ENCODE results near the gene RECQL.

DNA sequence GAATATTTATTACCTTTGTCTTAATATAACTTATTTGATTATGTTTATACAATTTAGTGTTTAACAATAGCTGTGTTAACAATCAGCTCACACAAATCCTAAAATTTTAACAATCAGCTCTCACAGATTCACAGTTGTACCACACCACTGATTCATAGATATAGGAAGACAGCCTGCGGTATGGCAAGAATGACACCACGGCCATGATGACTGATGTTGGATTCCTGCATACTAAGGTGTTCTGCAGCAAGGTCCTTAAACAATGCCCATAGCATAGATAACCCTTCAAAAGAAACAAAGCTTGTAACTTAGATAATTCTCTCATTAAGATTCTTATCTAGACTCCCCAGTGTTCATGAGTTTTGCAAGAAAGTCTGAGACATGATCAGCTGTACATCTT is 67.9 kb downstream of the RECQL start:
- no peak for TF ChIP-seq CTCF (IDR thresholded peaks at IDR 0.05 in 2 of 3, conservative IDR thresholded peaks at IDR 0.05 in 1 of 3; ENCODE audit: insufficient read depth in 2 of 3, low read depth in 1 of 3, low read length in 3 of 3)
- TF ChIP-seq NR4A1 (CRISPR knock-in tag; IDR thresholded peaks at IDR 0.05), result no peak
- TF ChIP-seq NR4A1 (tag; IDR thresholded peaks at IDR 0.05), result no peak
- TF ChIP-seq ATF6 (CRISPR knock-in tag; IDR thresholded peaks at IDR 0.05), result no peak
- TF ChIP-seq TCF7L2 (IDR thresholded peaks at IDR 0.05; ENCODE audit: low read depth, low read length), result no peak
- TF ChIP-seq ZNF354B (CRISPR knock-in tag; IDR thresholded peaks at IDR 0.05), result no peak
- TF ChIP-seq ZBTB26 (CRISPR knock-in tag; IDR thresholded peaks at IDR 0.05), result no peak
